Measurements from ENCODE around the gene SLC35G2. TPM values are rescaled to one million over a fixed set of nuclear protein-coding genes. Genes with fewer than 3 reads are reported as not detected.
"Not testable (repeated sequence)": the region's sequence is repeated elsewhere in the genome, so short reads cannot be mapped to it uniquely, and the experiment has no call there.

SLC35G2 gene
- total and polyA plus RNA-seq, 4 donors = 1.1 to 13.1 (median 4.9) TPM

- Histone ChIP-seq H3K36me3 (ENCODE audit: control insufficient read depth in 1 of 2, insufficient read depth in 2 of 2, low read length in 1 of 2) (no peaks in the 10 kb centered on the region), H3K27ac (ENCODE audit: low read depth in 1 of 2, low read length in 2 of 2) (no peak overlapping the region), H3K4me3 (ENCODE audit: low read length in 2 of 2) (no peak overlapping the region), H3K9me3 (ENCODE audit: control insufficient read depth, low read length) (no peaks in the 10 kb centered on the region), H3K27me3 (ENCODE audit: control insufficient read depth in 1 of 2, insufficient read depth in 2 of 2, low read length in 1 of 2) (no peaks in the 10 kb centered on the region), H3K4me1 (ENCODE audit: control insufficient read depth in 1 of 2, insufficient read depth in 2 of 2, low read length in 2 of 2) (peaks cover 2 to 3% of the 10 kb centered on the region in 2 donors)
- DNase-seq (no peak), ATAC-seq (ENCODE audit: low FRiP score) (no peak)
- intact Hi-C loops (cut with DNase I) = no loop called here
- 68 to 71% methylated on average over 5 of the region's 5 CpGs for WGBS, 2 donors
Observed at GRCh38 chr3:136885357-136886213, 66.7 kb downstream of the SLC35G2 start.

- H3K27me3 ChIP-seq (ENCODE audit: control insufficient read depth in 1 of 2, insufficient read depth in 2 of 2, low read length in 1 of 2) = no peaks in the 10 kb centered on the region
- DNase-seq (no peak), ATAC-seq (ENCODE audit: low FRiP score) (no peak)
- no peaks in the 10 kb centered on the region for H3K36me3 ChIP-seq (ENCODE audit: control insufficient read depth in 1 of 2, insufficient read depth in 2 of 2, low read length in 1 of 2)
- no peaks in the 10 kb centered on the region for H3K9me3 ChIP-seq (ENCODE audit: control insufficient read depth, low read length)
- 84 to 87% methylated on average over 19 to 24 of the region's 24 CpGs for WGBS, 2 donors
- no peak overlapping the region for H3K27ac ChIP-seq (ENCODE audit: low read depth in 1 of 2, low read length in 2 of 2)
- intact Hi-C loops (cut with DNase I) = no loop called here
- H3K4me3 ChIP-seq (ENCODE audit: low read length in 2 of 2) = no peak overlapping the region
- peaks cover 0 to 5% of the 10 kb centered on the region in 2 donors for H3K4me1 ChIP-seq (ENCODE audit: control insufficient read depth in 1 of 2, insufficient read depth in 2 of 2, low read length in 2 of 2)
Observed at GRCh38 chr3:136889947-136890346, 71.0 kb downstream of the SLC35G2 start.

GRCh38 chr3:136891934-136892855 lies 73.3 kb downstream of the SLC35G2 start:
- no peak overlapping the region for H3K27ac ChIP-seq (ENCODE audit: low read depth in 1 of 2, low read length in 2 of 2)
- H3K9me3 ChIP-seq (ENCODE audit: control insufficient read depth, low read length) = no peaks in the 10 kb centered on the region
- intact Hi-C loops (cut with DNase I) = no loop called here
- WGBS, 2 donors = 48 to 49% methylated on average over 2 of the region's 2 CpGs
- no peaks in the 10 kb centered on the region for H3K36me3 ChIP-seq (ENCODE audit: control insufficient read depth in 1 of 2, insufficient read depth in 2 of 2, low read length in 1 of 2)
- no peak for DNase-seq
- peaks cover 0 to 2% of the 10 kb centered on the region in 2 donors for H3K4me1 ChIP-seq (ENCODE audit: control insufficient read depth in 1 of 2, insufficient read depth in 2 of 2, low read length in 2 of 2)
- no peaks in the 10 kb centered on the region for H3K27me3 ChIP-seq (ENCODE audit: control insufficient read depth in 1 of 2, insufficient read depth in 2 of 2, low read length in 1 of 2)
- H3K4me3 ChIP-seq (ENCODE audit: low read length in 2 of 2) = no peak overlapping the region
- no peak for ATAC-seq (ENCODE audit: low FRiP score)

- H3K9me3 ChIP-seq (ENCODE audit: control insufficient read depth, low read length) = no peaks in the 10 kb centered on the region
- H3K4me3 ChIP-seq (ENCODE audit: low read length in 2 of 2) = no peak overlapping the region
- H3K4me1 ChIP-seq (ENCODE audit: control insufficient read depth in 1 of 2, insufficient read depth in 2 of 2, low read length in 2 of 2) = peaks cover 0 to 2% of the 10 kb centered on the region in 2 donors
- intact Hi-C loops (cut with DNase I) = no loop called here
- no peak for ATAC-seq (ENCODE audit: low FRiP score)
- H3K27me3 ChIP-seq (ENCODE audit: control insufficient read depth in 1 of 2, insufficient read depth in 2 of 2, low read length in 1 of 2) = no peaks in the 10 kb centered on the region
- 63 to 65% methylated on average over 5 of the region's 5 CpGs for WGBS, 2 donors
- peaks cover 0 to 2% of the 10 kb centered on the region in 2 donors for H3K36me3 ChIP-seq (ENCODE audit: control insufficient read depth in 1 of 2, insufficient read depth in 2 of 2, low read length in 1 of 2)
- DNase-seq = no peak
- no peak overlapping the region for H3K27ac ChIP-seq (ENCODE audit: low read depth in 1 of 2, low read length in 2 of 2)
Observed at GRCh38 chr3:136893848-136894443, 75.0 kb downstream of the SLC35G2 start.

- H3K4me1 ChIP-seq (ENCODE audit: control insufficient read depth in 1 of 2, insufficient read depth in 2 of 2, low read length in 2 of 2); H3K9me3 ChIP-seq (ENCODE audit: control insufficient read depth, low read length); H3K4me3 ChIP-seq (ENCODE audit: low read length in 2 of 2); DNase-seq; H3K36me3 ChIP-seq (ENCODE audit: control insufficient read depth in 1 of 2, insufficient read depth in 2 of 2, low read length in 1 of 2); ATAC-seq (ENCODE audit: low FRiP score); H3K27ac ChIP-seq (ENCODE audit: low read depth in 1 of 2, low read length in 2 of 2); H3K27me3 ChIP-seq (ENCODE audit: control insufficient read depth in 1 of 2, insufficient read depth in 2 of 2, low read length in 1 of 2); intact Hi-C loops (cut with DNase I): not testable (repeated sequence)
- 87 to 89% methylated on average over 1 of the region's 1 CpG for WGBS, 2 donors
Observed at GRCh38 chr3:136897171-136897570, 78.2 kb downstream of the SLC35G2 start.

GRCh38 chr3:136898549-136898948 lies 79.6 kb downstream of the SLC35G2 start:
- 70 to 74% methylated on average over 4 of the region's 4 CpGs for WGBS, 2 donors
- no peaks in the 10 kb centered on the region for H3K27me3 ChIP-seq (ENCODE audit: control insufficient read depth in 1 of 2, insufficient read depth in 2 of 2, low read length in 1 of 2)
- intact Hi-C loops (cut with DNase I) = no loop called here
- ATAC-seq (ENCODE audit: low FRiP score) (no peak), DNase-seq (no peak)
- peaks cover 0 to 3% of the 10 kb centered on the region in 2 donors for H3K36me3 ChIP-seq (ENCODE audit: control insufficient read depth in 1 of 2, insufficient read depth in 2 of 2, low read length in 1 of 2)
- no peak overlapping the region for H3K27ac ChIP-seq (ENCODE audit: low read depth in 1 of 2, low read length in 2 of 2)
- H3K9me3 ChIP-seq (ENCODE audit: control insufficient read depth, low read length) = peaks cover 2% of the 10 kb centered on the region
- no peaks in the 10 kb centered on the region for H3K4me1 ChIP-seq (ENCODE audit: control insufficient read depth in 1 of 2, insufficient read depth in 2 of 2, low read length in 2 of 2)
- no peak overlapping the region for H3K4me3 ChIP-seq (ENCODE audit: low read length in 2 of 2)

GRCh38 chr3:136898954-136899353 lies 80.0 kb downstream of the SLC35G2 start:
- DNase-seq (no peak), ATAC-seq (ENCODE audit: low FRiP score) (no peak)
- Histone ChIP-seq H3K4me3 (ENCODE audit: low read length in 2 of 2) (no peak overlapping the region), H3K4me1 (ENCODE audit: control insufficient read depth in 1 of 2, insufficient read depth in 2 of 2, low read length in 2 of 2) (no peaks in the 10 kb centered on the region), H3K27me3 (ENCODE audit: control insufficient read depth in 1 of 2, insufficient read depth in 2 of 2, low read length in 1 of 2) (no peaks in the 10 kb centered on the region), H3K36me3 (ENCODE audit: control insufficient read depth in 1 of 2, insufficient read depth in 2 of 2, low read length in 1 of 2) (peaks cover 0 to 3% of the 10 kb centered on the region in 2 donors), H3K27ac (ENCODE audit: low read depth in 1 of 2, low read length in 2 of 2) (no peak overlapping the region), H3K9me3 (ENCODE audit: control insufficient read depth, low read length) (peaks cover 2% of the 10 kb centered on the region)
- 71 to 80% methylated on average over 2 of the region's 2 CpGs for WGBS, 2 donors
- intact Hi-C loops (cut with DNase I) = no loop called here

GRCh38 chr3:136899622-136900158 lies 80.8 kb downstream of the SLC35G2 start:
- Histone ChIP-seq H3K36me3 (ENCODE audit: control insufficient read depth in 1 of 2, insufficient read depth in 2 of 2, low read length in 1 of 2) (peaks cover 0 to 3% of the 10 kb centered on the region in 2 donors), H3K27me3 (ENCODE audit: control insufficient read depth in 1 of 2, insufficient read depth in 2 of 2, low read length in 1 of 2) (no peaks in the 10 kb centered on the region), H3K27ac (ENCODE audit: low read depth in 1 of 2, low read length in 2 of 2) (no peak overlapping the region), H3K4me1 (ENCODE audit: control insufficient read depth in 1 of 2, insufficient read depth in 2 of 2, low read length in 2 of 2) (no peaks in the 10 kb centered on the region), H3K4me3 (ENCODE audit: low read length in 2 of 2) (no peak overlapping the region), H3K9me3 (ENCODE audit: control insufficient read depth, low read length) (peaks cover 2% of the 10 kb centered on the region)
- ATAC-seq (ENCODE audit: low FRiP score) = no peak
- WGBS, 2 donors = 65 to 69% methylated on average over 2 of the region's 2 CpGs
- no peak for DNase-seq
- intact Hi-C loops (cut with DNase I) = no loop called here
